ENCODE results near the gene TSPAN17. TPM values are rescaled to one million over a fixed set of nuclear protein-coding genes. Genes with fewer than 3 reads are reported as not detected.
"Not testable (repeated sequence)": the region's sequence is repeated elsewhere in the genome, so short reads cannot be mapped to it uniquely, and the experiment has no call there.

The TSPAN17 gene
- total RNA-seq = 53.9 and 65.4 TPM in 2 replicates

- TF ChIP-seq CTCF (IDR thresholded peaks at IDR 0.05; ENCODE audit: insufficient read depth, low read length, poor library complexity, severe bottlenecking) = no peak
- H3K4me3 ChIP-seq (ENCODE audit: low read depth, low read length) = peak within 1 kb of the TSS; percentile 72
- DNase-seq (ENCODE audit: low read depth) = peak; percentile 92
- no peaks in the 10 kb centered on the region for H3K27me3 ChIP-seq (ENCODE audit: control insufficient read depth, insufficient read depth, low read length)
- no peaks in the 10 kb centered on the region for H3K36me3 ChIP-seq (ENCODE audit: control insufficient read depth, insufficient read depth, low read length)
Observed at GRCh38 chr5:176647030-176647842, at the start of gene TSPAN17. Gene TSPAN17 (plus strand): TSS chr5:176647484. CDS start chr5:176647616, 132 bp downstream.

- not testable (repeated sequence) for H3K27me3 ChIP-seq (ENCODE audit: control insufficient read depth, insufficient read depth, low read length); H3K36me3 ChIP-seq (ENCODE audit: control insufficient read depth, insufficient read depth, low read length); DNase-seq (ENCODE audit: low read depth); H3K4me3 ChIP-seq (ENCODE audit: low read depth, low read length)
Observed at GRCh38 chr5:176599749-176600430, 47.4 kb upstream of the TSPAN17 start.

GRCh38 chr5:176601901-176602482 lies 45.3 kb upstream of the TSPAN17 start:
- no peak for TF ChIP-seq CTCF (IDR thresholded peaks at IDR 0.05; ENCODE audit: insufficient read depth, low read length, poor library complexity, severe bottlenecking)
- H3K27me3 ChIP-seq (ENCODE audit: control insufficient read depth, insufficient read depth, low read length) = no peaks in the 10 kb centered on the region
- H3K4me3 ChIP-seq (ENCODE audit: low read depth, low read length) = no peak overlapping the region
- H3K36me3 ChIP-seq (ENCODE audit: control insufficient read depth, insufficient read depth, low read length) = no peaks in the 10 kb centered on the region
- DNase-seq (ENCODE audit: low read depth) = no peak

- no peak for TF ChIP-seq CTCF (IDR thresholded peaks at IDR 0.05; ENCODE audit: insufficient read depth, low read length, poor library complexity, severe bottlenecking)
Observed at GRCh38 chr5:176603091-176603490, 44.2 kb upstream of the TSPAN17 start.

GRCh38 chr5:176606032-176606431 lies 41.3 kb upstream of the TSPAN17 start:
- H3K27me3 ChIP-seq (ENCODE audit: control insufficient read depth, insufficient read depth, low read length) = no peaks in the 10 kb centered on the region
- H3K4me3 ChIP-seq (ENCODE audit: low read depth, low read length) = no peak overlapping the region
- no peak for DNase-seq (ENCODE audit: low read depth)
- no peaks in the 10 kb centered on the region for H3K36me3 ChIP-seq (ENCODE audit: control insufficient read depth, insufficient read depth, low read length)
- TF ChIP-seq CTCF (IDR thresholded peaks at IDR 0.05; ENCODE audit: insufficient read depth, low read length, poor library complexity, severe bottlenecking) = no peak

More at GRCh38 chr5:176603091-176603490, 44.2 kb upstream of the TSPAN17 start:
- Histone ChIP-seq H3K4me3 (ENCODE audit: low read depth, low read length) (no peak overlapping the region), H3K27me3 (ENCODE audit: control insufficient read depth, insufficient read depth, low read length) (no peaks in the 10 kb centered on the region), H3K36me3 (ENCODE audit: control insufficient read depth, insufficient read depth, low read length) (no peaks in the 10 kb centered on the region)
- DNase-seq (ENCODE audit: low read depth) = no peak

- no peak for TF ChIP-seq CTCF (IDR thresholded peaks at IDR 0.05; ENCODE audit: insufficient read depth, low read length, poor library complexity, severe bottlenecking)
- no peak for DNase-seq (ENCODE audit: low read depth)
- no peak overlapping the region for H3K4me3 ChIP-seq (ENCODE audit: low read depth, low read length)
- H3K27me3 ChIP-seq (ENCODE audit: control insufficient read depth, insufficient read depth, low read length) = no peaks in the 10 kb centered on the region
- H3K36me3 ChIP-seq (ENCODE audit: control insufficient read depth, insufficient read depth, low read length) = no peaks in the 10 kb centered on the region
Observed at GRCh38 chr5:176606875-176607274, 40.4 kb upstream of the TSPAN17 start.
